ENCODE measurements around the gene FEZF2. TPM values are rescaled to one million over a fixed set of nuclear protein-coding genes. Genes with fewer than 3 reads are reported as not detected.

Gene FEZF2
- total and polyA plus RNA-seq, 2 of the 13 experiments (the other 11 are each of a cell fraction or from before 2014, with no cell fraction given), result not detected

- no peak for TF ChIP-seq ZNF7 (CRISPR knock-in tag; IDR thresholded peaks at IDR 0.05)
- TF ChIP-seq ZNF264 (CRISPR knock-in tag; IDR thresholded peaks at IDR 0.05), result no peak
- TF ChIP-seq, protein P1, sequence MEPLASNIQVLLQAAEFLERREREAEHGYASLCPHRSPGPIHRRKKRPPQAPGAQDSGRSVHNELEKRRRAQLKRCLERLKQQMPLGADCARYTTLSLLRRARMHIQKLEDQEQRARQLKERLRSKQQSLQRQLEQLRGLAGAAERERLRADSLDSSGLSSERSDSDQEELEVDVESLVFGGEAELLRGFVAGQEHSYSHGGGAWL (CRISPR knock-in tag; IDR thresholded peaks at IDR 0.05), result no peak
- no peak for TF ChIP-seq TOPORS (CRISPR knock-in tag; IDR thresholded peaks at IDR 0.05)
- TF ChIP-seq ZNF563 (CRISPR knock-in tag; IDR thresholded peaks at IDR 0.05), result no peak
- TF ChIP-seq, protein P2, sequence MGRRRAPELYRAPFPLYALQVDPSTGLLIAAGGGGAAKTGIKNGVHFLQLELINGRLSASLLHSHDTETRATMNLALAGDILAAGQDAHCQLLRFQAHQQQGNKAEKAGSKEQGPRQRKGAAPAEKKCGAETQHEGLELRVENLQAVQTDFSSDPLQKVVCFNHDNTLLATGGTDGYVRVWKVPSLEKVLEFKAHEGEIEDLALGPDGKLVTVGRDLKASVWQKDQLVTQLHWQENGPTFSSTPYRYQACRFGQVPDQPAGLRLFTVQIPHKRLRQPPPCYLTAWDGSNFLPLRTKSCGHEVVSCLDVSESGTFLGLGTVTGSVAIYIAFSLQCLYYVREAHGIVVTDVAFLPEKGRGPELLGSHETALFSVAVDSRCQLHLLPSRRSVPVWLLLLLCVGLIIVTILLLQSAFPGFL (CRISPR knock-in tag; IDR thresholded peaks at IDR 0.05), result no peak
- TF ChIP-seq, protein P3, sequence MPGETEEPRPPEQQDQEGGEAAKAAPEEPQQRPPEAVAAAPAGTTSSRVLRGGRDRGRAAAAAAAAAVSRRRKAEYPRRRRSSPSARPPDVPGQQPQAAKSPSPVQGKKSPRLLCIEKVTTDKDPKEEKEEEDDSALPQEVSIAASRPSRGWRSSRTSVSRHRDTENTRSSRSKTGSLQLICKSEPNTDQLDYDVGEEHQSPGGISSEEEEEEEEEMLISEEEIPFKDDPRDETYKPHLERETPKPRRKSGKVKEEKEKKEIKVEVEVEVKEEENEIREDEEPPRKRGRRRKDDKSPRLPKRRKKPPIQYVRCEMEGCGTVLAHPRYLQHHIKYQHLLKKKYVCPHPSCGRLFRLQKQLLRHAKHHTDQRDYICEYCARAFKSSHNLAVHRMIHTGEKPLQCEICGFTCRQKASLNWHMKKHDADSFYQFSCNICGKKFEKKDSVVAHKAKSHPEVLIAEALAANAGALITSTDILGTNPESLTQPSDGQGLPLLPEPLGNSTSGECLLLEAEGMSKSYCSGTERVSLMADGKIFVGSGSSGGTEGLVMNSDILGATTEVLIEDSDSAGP (CRISPR knock-in tag; IDR thresholded peaks at IDR 0.05; ENCODE audit: borderline replicate concordance), result no peak
- TF ChIP-seq MAFK (conservative IDR thresholded peaks at IDR 0.05 in 1 of 2, IDR thresholded peaks at IDR 0.05 in 1 of 2; ENCODE audit: low read length in 2 of 2), result no peak
- no peak for TF ChIP-seq MYNN (CRISPR knock-in tag; IDR thresholded peaks at IDR 0.05; ENCODE audit: low read depth)
- no peak for TF ChIP-seq ZFP36L1 (CRISPR knock-in tag; IDR thresholded peaks at IDR 0.05)
- TF ChIP-seq SRSF1 (optimal IDR thresholded peaks at IDR 0.05; ENCODE audit: low read depth, low read length), result no peak
- H3K27me3 ChIP-seq (ENCODE audit: control insufficient read depth in 1 of 2, insufficient read depth in 2 of 2, low read length in 2 of 2), result peaks cover 0 to 12% of the 10 kb centered on the region in 2 experiments; a peak in 2 of 5 replicates
- 10% methylated on average over 4 of the region's 4 CpGs for WGBS (ENCODE audit: low lambda C conversion rate)
- DNase-seq (ENCODE audit: low spot score) (no peak), FAIRE-seq (no peak), ATAC-seq (no peak)
- H3K9me3 ChIP-seq (ENCODE audit: low read length), result no peaks in the 10 kb centered on the region
- intact Hi-C loops (cut with micrococcal nuclease; ENCODE audit: unreplicated experiment), result no loop called here
- H3K27ac ChIP-seq (ENCODE audit: extremely low read length, insufficient read depth, low read length), result no peak overlapping the region
- ChIA-PET POLR2A (no interaction called here), CTCF (ENCODE audit: low intra/inter-chr PET ratio, low total read pairs) (no interaction called here)
- H3K79me2 ChIP-seq (ENCODE audit: insufficient read depth, low read length), result no peaks in the 10 kb centered on the region
- no peak overlapping the region for H3K4me2 ChIP-seq (ENCODE audit: low read depth, low read length)
- no peaks in the 10 kb centered on the region for H3K36me3 ChIP-seq (replicated peaks in 1 of 2; ENCODE audit: control insufficient read depth in 1 of 2, insufficient read depth in 2 of 2, low read length in 2 of 2)
- no peak overlapping the region for H3K9ac ChIP-seq (ENCODE audit: insufficient read depth, low read depth, low read length)
- no peak overlapping the region for H2AFZ ChIP-seq (ENCODE audit: low read length)
- no TSS peak for BruUV-seq (replicated peaks)
- in situ Hi-C loops (cut with HindIII; ENCODE audit: extremely low pct_ligation_motif_present, low pct_unique_long_range_greater_than_20kb), result no loop called here
- no peaks in the 10 kb centered on the region for H3K4me1 ChIP-seq (ENCODE audit: insufficient read depth, low read length)
- no peak overlapping the region for H3K4me3 ChIP-seq (replicated peaks in 1 of 3; ENCODE audit: insufficient read depth in 1 of 3, low read depth in 2 of 3, low read length in 3 of 3)
- no peaks in the 10 kb centered on the region for H4K20me1 ChIP-seq (ENCODE audit: insufficient read depth, low read length)
These were observed 13.8 kb downstream of the FEZF2 start for GRCh38 chr3:62359531-62359930.
